HEK293 (cell line): ENCODE data around the gene PDE10A.

ENCODE experiments used
- CTCF ChIA-PET: fragments of 350-600 bp; formaldehyde crosslinking; extraction: SDS; loops from one replicate; lab custom pipeline; 2021; ENCODE audit warnings: antibody characterized with exemption; lab: Yijun Ruan, JAX
- POLR2A ChIA-PET: fragments of 300-600 bp; formaldehyde crosslinking; extraction: SDS; loops from one replicate; lab custom pipeline; 2020; ENCODE audit warnings: antibody characterized with exemption, inconsistent platforms; lab: Yijun Ruan, JAX
- H3K27ac ChIP-seq: fragments of 200-500 bp; sonication (Bioruptor generic); 2 replicates; pipeline ENCODE4 v1.5.1; 2014; ENCODE audit warnings: low read depth, low read length, control low read depth, inconsistent platforms; ENCODE audit errors: extremely low read depth
- H3K36me3 ChIP-seq, 2 experiments: fragments of 200-500 bp in 1 of 2; sonication (Bioruptor generic) in 1 of 2; 1 replicate in 1 of 2; 2 replicates in 1 of 2; pipeline ENCODE4 v1.5.1; 2014 to 2017; ENCODE audit warnings: inconsistent platforms in 2 of 2, low read length in 2 of 2; ENCODE audit not compliant: control insufficient read depth in 2 of 2, insufficient read depth in 1 of 2
- H3K4me1 ChIP-seq: fragments of 200-500 bp; sonication (Bioruptor generic); 2 replicates; pipeline ENCODE4 v1.5.1; 2014; ENCODE audit warnings: mild to moderate bottlenecking, low read length, inconsistent platforms; ENCODE audit not compliant: control insufficient read depth, insufficient read depth
- H3K4me3 ChIP-seq: 2 replicates; pipeline ENCODE4 v1.5.1; 2011; ENCODE audit warnings: low read depth, mild to moderate bottlenecking, control low read depth, low read length, moderate library complexity
- H3K9me3 ChIP-seq: fragments of 200-500 bp; sonication (Bioruptor generic); 2 replicates; pipeline ENCODE4 v1.5.1; 2014; ENCODE audit warnings: low read depth, low read length, inconsistent platforms; ENCODE audit not compliant: control insufficient read depth, insufficient read depth
- BCL11A ChIP-seq: fragments of 450-650 bp; formaldehyde crosslinking; IDR thresholded peaks from 2 replicates; pipeline ENCODE4 v1.5.1; 2016; ENCODE audit warnings: low read depth, missing biosample characterization, missing genetic modification characterization
- EGR2 ChIP-seq: fragments of 450-650 bp; formaldehyde crosslinking; IDR thresholded peaks from 2 replicates; pipeline ENCODE4 v1.5.1; 2016; ENCODE audit warnings: low read depth, missing biosample characterization, missing genetic modification characterization
- GLI4 ChIP-seq: fragments of 450-650 bp; formaldehyde crosslinking; IDR thresholded peaks from 2 replicates; pipeline ENCODE4 v1.5.1; 2016; ENCODE audit warnings: missing biosample characterization, missing genetic modification characterization
- OVOL3 ChIP-seq: fragments of 450-650 bp; formaldehyde crosslinking; IDR thresholded peaks from 2 replicates; pipeline ENCODE4 v1.5.1; 2016; ENCODE audit warnings: missing biosample characterization, missing genetic modification characterization
- SCRT1 ChIP-seq: fragments of 450-650 bp; formaldehyde crosslinking; IDR thresholded peaks from 2 replicates; pipeline ENCODE4 v1.5.1; 2016; ENCODE audit warnings: missing biosample characterization, missing genetic modification characterization, borderline replicate concordance
- SP3 ChIP-seq: fragments of 450-650 bp; formaldehyde crosslinking; IDR thresholded peaks from 2 replicates; pipeline ENCODE4 v1.5.1; 2016; ENCODE audit warnings: missing biosample characterization, missing genetic modification characterization
- ZFHX2 ChIP-seq: fragments of 450-650 bp; formaldehyde crosslinking; conservative IDR thresholded peaks from 2 replicates; pipeline ENCODE4 v1.5.1; 2016; ENCODE audit warnings: missing biosample characterization, missing genetic modification characterization
- ZNF202 ChIP-seq: fragments of 450-650 bp; formaldehyde crosslinking; IDR thresholded peaks from 2 replicates; pipeline ENCODE4 v1.5.1; 2016; ENCODE audit warnings: missing biosample characterization, missing genetic modification characterization, borderline replicate concordance
- ZNF221 ChIP-seq: fragments of 450-650 bp; formaldehyde crosslinking; IDR thresholded peaks from 2 replicates; pipeline ENCODE4 v1.5.1; 2017; ENCODE audit warnings: missing biosample characterization, missing genetic modification characterization, borderline replicate concordance
- ZNF248 ChIP-seq: fragments of 450-650 bp; formaldehyde crosslinking; IDR thresholded peaks from 2 replicates; pipeline ENCODE4 v1.5.1; 2017; ENCODE audit warnings: missing biosample characterization, missing genetic modification characterization
- ZNF426 ChIP-seq: fragments of 450-650 bp; formaldehyde crosslinking; IDR thresholded peaks from 2 replicates; pipeline ENCODE4 v1.5.1; 2017; ENCODE audit warnings: missing biosample characterization, missing genetic modification characterization, mild to moderate bottlenecking, inconsistent platforms, moderate library complexity
- ZNF600 ChIP-seq: fragments of 450-650 bp; formaldehyde crosslinking; IDR thresholded peaks from 2 replicates; pipeline ENCODE4 v1.5.1; 2016; ENCODE audit warnings: missing biosample characterization, missing genetic modification characterization
- ZNF610 ChIP-seq: fragments of 450-650 bp; formaldehyde crosslinking; IDR thresholded peaks from 2 replicates; pipeline ENCODE4 v1.5.1; 2016; ENCODE audit warnings: missing biosample characterization, missing genetic modification characterization, borderline replicate concordance
- ZNF664 ChIP-seq: fragments of 450-650 bp; formaldehyde crosslinking; IDR thresholded peaks from 2 replicates; pipeline ENCODE4 v1.5.1; 2016; ENCODE audit warnings: missing biosample characterization, missing genetic modification characterization
- ZNF701 ChIP-seq: fragments of 450-650 bp; formaldehyde crosslinking; IDR thresholded peaks from 2 replicates; pipeline ENCODE4 v1.5.1; 2016; ENCODE audit warnings: missing biosample characterization, missing genetic modification characterization
- ZNF747 ChIP-seq: fragments of 450-650 bp; formaldehyde crosslinking; IDR thresholded peaks from 2 replicates; pipeline ENCODE4 v1.5.1; 2016; ENCODE audit warnings: missing biosample characterization, missing genetic modification characterization
- ZNF837 ChIP-seq: fragments of 450-650 bp; formaldehyde crosslinking; IDR thresholded peaks from 2 replicates; pipeline ENCODE4 v1.5.1; 2016; ENCODE audit warnings: missing biosample characterization, missing genetic modification characterization
- TF ChIP-seq, protein P1 (sequence below): fragments of 450-650 bp; formaldehyde crosslinking; IDR thresholded peaks from 2 replicates; pipeline ENCODE4 v1.5.1; 2017; ENCODE audit warnings: missing biosample characterization, missing genetic modification characterization
- TF ChIP-seq, protein P2 (sequence below): fragments of 450-650 bp; formaldehyde crosslinking; IDR thresholded peaks from 2 replicates; pipeline ENCODE4 v1.5.1; 2016; ENCODE audit warnings: missing biosample characterization, missing genetic modification characterization, borderline replicate concordance
- TF ChIP-seq, protein P3 (sequence below): fragments of 450-650 bp; formaldehyde crosslinking; IDR thresholded peaks from 2 replicates; pipeline ENCODE4 v1.5.1; 2017; ENCODE audit warnings: missing biosample characterization, missing genetic modification characterization
- TF ChIP-seq, protein P4 (sequence below): fragments of 450-650 bp; formaldehyde crosslinking; IDR thresholded peaks from 2 replicates; pipeline ENCODE4 v1.5.1; 2016; ENCODE audit warnings: missing biosample characterization, missing genetic modification characterization

Gene PDE10A

DNA sequence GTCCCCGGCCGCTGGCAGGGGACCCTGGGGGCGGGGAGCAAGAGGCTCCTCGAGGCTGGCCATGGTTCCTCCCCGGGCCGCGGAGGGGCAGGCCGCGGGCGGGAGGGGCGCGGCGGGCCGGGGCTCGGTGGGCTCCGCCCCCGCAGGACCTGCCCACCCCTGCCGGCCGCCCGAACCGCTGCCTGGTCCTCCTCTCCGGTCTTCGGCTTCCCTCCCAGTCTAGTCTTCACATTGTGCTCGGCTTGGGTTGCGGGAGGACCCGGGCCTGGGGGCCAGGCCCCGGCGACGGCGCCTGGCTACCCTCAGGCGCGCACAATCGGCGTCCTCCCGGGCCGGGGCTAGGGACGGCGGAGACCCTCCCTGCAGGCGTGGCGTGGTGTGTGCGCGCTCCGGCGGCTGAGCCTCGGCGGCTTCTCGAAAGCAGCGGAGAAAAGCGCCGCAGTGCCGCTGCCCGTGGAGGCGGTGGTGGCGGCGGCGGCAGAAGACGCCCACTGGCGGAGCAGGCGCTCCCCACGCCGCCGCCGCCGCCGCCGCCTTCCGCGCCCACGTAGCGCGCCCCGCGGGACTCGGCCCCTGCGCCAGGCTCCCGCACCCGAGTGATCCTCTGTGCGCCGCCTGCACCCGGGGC, at the start of gene PDE10A (continued):
- TF ChIP-seq, protein P1, sequence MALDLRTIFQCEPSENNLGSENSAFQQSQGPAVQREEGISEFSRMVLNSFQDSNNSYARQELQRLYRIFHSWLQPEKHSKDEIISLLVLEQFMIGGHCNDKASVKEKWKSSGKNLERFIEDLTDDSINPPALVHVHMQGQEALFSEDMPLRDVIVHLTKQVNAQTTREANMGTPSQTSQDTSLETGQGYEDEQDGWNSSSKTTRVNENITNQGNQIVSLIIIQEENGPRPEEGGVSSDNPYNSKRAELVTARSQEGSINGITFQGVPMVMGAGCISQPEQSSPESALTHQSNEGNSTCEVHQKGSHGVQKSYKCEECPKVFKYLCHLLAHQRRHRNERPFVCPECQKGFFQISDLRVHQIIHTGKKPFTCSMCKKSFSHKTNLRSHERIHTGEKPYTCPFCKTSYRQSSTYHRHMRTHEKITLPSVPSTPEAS (tag by site-specific recombination) = no peak
- TF ChIP-seq ZNF221 (no peak), OVOL3 (tag by site-specific recombination) (no peak), SP3 (tag by site-specific recombination) (peak; percentile 31)

DNA sequence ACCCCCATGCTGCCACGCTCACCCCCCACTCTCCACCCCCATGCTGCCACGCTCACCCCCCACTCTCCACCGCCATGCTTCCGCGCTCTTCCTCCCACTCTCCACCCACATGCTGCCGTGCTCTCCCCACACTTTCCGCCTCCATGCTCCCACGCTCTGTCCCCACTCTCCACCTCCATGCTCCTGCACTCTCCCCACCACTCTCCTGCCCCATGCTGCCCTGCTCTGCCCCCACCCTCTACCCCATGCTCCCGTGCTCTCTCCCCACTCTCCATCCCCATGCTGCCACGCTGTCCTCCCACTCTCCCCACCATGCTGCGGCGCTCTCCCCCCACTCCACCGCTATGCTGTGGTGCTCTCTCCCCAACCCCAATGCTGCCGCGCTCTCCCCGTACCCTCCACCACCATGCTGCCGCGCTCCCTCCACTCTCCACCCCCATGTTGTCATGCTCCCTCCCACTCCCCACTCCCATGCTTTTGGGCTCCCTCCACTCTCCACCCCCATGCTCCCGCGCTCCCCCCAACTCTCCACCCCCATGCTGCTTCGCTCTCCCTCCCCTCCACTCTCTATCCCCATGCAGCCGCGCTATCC, 46.0 kb upstream of the PDE10A start:
- no peaks in the 10 kb centered on the region for H3K4me1 ChIP-seq
- ChIA-PET POLR2A (no interaction called here), CTCF (no interaction called here)
- H3K4me3 ChIP-seq = no peak overlapping the region
- no peak overlapping the region for H3K27ac ChIP-seq
- TF ChIP-seq, protein P2, sequence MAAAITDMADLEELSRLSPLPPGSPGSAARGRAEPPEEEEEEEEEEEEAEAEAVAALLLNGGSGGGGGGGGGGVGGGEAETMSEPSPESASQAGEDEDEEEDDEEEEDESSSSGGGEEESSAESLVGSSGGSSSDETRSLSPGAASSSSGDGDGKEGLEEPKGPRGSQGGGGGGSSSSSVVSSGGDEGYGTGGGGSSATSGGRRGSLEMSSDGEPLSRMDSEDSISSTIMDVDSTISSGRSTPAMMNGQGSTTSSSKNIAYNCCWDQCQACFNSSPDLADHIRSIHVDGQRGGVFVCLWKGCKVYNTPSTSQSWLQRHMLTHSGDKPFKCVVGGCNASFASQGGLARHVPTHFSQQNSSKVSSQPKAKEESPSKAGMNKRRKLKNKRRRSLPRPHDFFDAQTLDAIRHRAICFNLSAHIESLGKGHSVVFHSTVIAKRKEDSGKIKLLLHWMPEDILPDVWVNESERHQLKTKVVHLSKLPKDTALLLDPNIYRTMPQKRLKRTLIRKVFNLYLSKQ (tag by site-specific recombination) = no peak
- TF ChIP-seq ZNF248 (no peak), ZNF701 (tag by site-specific recombination) (no peak), ZNF202 (tag by site-specific recombination) (peak; percentile 83), ZNF837 (no peak), EGR2 (tag by site-specific recombination) (peak; percentile 59), ZFHX2 (peak; percentile 71), ZNF610 (no peak), BCL11A (tag by site-specific recombination) (no peak), ZNF600 (tag by site-specific recombination) (no peak), GLI4 (tag by site-specific recombination) (no peak), ZNF664 (tag by site-specific recombination) (no peak)
- TF ChIP-seq, protein P3, sequence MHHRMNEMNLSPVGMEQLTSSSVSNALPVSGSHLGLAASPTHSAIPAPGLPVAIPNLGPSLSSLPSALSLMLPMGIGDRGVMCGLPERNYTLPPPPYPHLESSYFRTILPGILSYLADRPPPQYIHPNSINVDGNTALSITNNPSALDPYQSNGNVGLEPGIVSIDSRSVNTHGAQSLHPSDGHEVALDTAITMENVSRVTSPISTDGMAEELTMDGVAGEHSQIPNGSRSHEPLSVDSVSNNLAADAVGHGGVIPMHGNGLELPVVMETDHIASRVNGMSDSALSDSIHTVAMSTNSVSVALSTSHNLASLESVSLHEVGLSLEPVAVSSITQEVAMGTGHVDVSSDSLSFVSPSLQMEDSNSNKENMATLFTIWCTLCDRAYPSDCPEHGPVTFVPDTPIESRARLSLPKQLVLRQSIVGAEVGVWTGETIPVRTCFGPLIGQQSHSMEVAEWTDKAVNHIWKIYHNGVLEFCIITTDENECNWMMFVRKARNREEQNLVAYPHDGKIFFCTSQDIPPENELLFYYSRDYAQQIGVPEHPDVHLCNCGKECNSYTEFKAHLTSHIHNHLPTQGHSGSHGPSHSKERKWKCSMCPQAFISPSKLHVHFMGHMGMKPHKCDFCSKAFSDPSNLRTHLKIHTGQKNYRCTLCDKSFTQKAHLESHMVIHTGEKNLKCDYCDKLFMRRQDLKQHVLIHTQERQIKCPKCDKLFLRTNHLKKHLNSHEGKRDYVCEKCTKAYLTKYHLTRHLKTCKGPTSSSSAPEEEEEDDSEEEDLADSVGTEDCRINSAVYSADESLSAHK = no peak
- no peaks in the 10 kb centered on the region for H3K9me3 ChIP-seq
- H3K36me3 ChIP-seq = no peaks in the 10 kb centered on the region

DNA sequence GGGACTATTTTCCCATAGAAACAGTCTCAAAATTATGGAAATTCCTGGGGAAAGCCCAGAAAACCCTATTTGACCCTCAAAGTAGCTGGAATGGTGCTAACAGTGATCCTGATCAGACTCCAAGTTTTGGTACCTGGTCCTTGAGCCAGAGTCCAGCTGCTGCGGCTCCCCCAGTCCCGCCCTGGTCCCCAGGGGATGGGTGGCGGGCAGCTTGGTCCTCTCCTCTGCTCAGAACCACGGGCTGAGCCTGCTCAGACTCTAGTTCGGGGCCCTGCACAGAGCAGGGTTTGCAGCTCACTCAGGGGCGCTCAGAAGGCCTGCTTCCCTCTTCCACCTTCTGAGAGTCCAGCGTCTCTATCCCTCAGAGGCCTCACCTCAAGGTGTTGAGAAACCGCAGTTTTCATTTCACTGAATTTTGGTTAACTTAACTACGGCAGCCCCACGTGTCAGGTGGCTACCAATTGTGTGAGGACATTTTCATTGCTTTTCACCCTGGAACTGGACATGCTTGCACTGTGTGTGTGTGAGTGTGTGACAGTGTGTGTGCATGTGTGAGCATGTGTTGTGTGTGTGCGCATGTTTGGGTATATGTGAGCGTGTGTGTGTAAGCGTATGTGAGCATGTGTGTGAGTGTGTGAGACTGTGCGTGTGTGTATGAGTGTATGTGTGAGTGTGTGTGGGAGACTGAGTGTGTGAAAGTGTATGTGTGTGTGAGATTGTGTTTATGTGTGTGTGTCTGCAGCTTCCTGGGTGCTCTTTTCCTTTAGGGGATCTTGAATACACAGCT, 44.2 kb upstream of the PDE10A start:
- no peaks in the 10 kb centered on the region for H3K36me3 ChIP-seq
- H3K4me1 ChIP-seq = no peaks in the 10 kb centered on the region
- CTCF ChIA-PET = interaction anchor here (0.9 to 3.3 kb wide), 2 partner anchors 11 to 22 kb away, joined by 3 to 13 read pairs; no protein-coding TSS in a partner anchor
- no peak overlapping the region for H3K27ac ChIP-seq
- no peak overlapping the region for H3K4me3 ChIP-seq
- no peaks in the 10 kb centered on the region for H3K9me3 ChIP-seq
- POLR2A ChIA-PET = no interaction called here
- TF ChIP-seq SCRT1 (tag by site-specific recombination) = no peak
- TF ChIP-seq, protein P1 (tag by site-specific recombination) = peak; percentile 92
- TF ChIP-seq, protein P4, sequence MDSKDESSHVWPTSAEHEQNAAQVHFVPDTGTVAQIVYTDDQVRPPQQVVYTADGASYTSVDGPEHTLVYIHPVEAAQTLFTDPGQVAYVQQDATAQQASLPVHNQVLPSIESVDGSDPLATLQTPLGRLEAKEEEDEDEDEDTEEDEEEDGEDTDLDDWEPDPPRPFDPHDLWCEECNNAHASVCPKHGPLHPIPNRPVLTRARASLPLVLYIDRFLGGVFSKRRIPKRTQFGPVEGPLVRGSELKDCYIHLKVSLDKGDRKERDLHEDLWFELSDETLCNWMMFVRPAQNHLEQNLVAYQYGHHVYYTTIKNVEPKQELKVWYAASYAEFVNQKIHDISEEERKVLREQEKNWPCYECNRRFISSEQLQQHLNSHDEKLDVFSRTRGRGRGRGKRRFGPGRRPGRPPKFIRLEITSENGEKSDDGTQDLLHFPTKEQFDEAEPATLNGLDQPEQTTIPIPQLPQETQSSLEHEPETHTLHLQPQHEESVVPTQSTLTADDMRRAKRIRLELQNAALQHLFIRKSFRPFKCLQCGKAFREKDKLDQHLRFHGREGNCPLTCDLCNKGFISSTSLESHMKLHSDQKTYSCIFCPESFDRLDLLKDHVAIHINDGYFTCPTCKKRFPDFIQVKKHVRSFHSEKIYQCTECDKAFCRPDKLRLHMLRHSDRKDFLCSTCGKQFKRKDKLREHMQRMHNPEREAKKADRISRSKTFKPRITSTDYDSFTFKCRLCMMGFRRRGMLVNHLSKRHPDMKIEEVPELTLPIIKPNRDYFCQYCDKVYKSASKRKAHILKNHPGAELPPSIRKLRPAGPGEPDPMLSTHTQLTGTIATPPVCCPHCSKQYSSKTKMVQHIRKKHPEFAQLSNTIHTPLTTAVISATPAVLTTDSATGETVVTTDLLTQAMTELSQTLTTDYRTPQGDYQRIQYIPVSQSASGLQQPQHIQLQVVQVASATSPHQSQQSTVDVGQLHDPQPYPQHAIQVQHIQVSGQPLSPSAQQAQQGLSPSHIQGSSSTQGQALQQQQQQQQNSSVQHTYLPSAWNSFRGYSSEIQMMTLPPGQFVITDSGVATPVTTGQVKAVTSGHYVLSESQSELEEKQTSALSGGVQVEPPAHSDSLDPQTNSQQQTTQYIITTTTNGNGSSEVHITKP (tag by site-specific recombination) = no peak
- 0 out of 2 replicates have a peak, but pooled peaks have one; percentile 38 for TF ChIP-seq ZNF747 (tag by site-specific recombination)
- no peak for TF ChIP-seq ZNF426 (tag by site-specific recombination)
